Measurements from ENCODE around the gene BRD9.
"Not testable (repeated sequence)": the region's sequence is repeated elsewhere in the genome, so short reads cannot be mapped to it uniquely, and the experiment has no call there.

Gene BRD9

DNA sequence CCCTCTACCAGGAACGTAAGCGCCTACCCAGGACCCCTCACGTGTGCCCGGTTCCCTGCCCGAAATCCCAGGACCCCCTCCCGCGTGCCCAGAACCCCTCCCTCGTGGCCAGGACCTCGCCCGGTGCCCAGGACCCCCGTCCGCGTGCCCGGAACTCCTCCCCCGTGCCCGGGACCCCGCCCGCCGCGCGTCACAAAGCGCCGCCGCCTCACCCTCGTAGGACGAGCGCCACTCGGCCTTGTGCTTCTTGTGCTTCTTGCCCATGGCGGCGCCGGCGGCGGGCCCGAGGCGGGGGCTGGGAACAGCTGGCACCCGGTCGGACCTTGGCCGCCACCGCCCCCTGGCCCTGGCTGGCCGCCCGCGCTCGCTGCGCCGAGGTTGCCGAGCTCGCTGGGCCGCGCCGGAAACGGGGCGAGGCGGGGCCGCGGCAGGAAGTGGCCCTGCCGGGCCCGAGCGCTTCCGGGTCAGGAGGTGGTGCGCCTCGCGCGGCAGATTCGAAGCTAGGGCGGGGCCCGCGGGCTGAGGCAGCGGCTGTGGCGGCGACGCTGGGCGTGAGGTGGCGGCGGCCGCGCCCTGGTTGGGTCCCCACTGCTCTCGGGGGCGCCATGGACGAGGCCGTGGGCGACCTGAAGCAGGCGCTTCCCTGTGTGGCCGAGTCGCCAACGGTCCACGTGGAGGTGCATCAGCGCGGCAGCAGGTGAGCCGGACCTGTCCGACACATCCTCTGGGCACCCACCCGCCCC is at the start of gene BRD9, which contains the start of gene TRIP13:
Gene BRD9, minus strand, starts transcription at position 408 of the 743 bp plus-strand sequence. Its CDS starts 144 bp downstream, at position 264.
Gene TRIP13, plus strand, starts transcription at position 491 of the 743 bp plus-strand sequence. Its CDS starts 115 bp downstream, at position 606.
- DNase-seq, result peak; percentile 65

DNA sequence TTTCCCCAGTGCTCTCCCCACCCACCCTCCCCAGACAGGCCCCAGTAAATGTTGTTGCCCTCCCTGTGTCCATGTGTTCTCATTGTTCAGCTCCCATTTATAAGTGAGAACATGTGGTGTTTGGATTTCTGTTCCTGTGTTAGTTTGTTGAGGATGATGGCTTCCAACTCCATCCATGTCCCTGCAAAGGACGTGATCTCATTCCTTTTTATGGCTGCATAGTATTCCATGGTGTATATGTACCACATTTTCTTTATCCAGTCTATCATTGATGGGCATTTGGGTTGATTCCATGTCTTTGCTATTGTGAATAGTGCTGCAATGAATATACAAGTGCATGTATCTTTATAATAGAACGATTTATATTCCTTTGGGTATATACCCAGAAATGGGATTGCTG is 48.1 kb upstream of the BRD9 start:
- DNase-seq, result not testable (repeated sequence)

- DNase-seq, result no peak
These were observed 46.8 kb upstream of the BRD9 start for GRCh38 chr5:939368-939767.

DNA sequence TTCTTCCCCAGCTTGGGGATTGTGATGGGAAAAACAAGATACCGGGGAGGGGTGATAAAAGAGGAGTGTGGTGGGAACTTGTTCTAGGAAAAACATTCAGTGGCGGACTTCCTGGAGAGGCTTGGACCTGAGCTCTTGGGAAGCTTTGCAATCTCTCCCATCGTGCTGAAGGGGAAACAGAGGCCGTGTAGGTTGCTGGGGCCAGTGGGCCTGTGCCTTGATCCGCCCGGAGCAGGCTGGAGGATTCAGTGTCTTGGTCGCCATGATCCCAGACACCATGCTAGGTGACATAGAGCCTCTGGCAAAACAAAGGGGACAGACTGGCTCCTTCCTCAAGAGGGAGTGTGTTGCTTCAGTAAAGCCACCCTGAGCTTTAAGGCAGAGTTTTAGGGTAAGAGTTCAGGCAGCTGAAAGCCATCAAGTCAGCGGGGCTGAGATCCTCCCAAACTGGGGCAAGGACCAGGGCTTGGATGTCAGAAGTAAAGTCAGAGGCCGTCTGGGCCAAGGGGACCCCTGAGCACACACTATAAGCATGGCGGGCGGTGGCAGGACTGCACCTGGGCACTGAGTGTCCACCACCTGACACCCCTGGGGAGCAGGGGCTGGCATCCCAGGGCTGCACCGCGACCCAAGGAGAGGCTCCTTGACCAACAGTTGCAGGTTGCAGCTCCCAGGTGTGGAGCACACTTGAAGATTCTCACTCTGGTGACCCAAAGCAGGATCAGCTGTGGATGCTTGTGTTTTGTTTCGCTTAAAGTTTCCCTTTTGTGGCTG is 44.7 kb upstream of the BRD9 start:
- DNase-seq, result no peak

GRCh38 chr5:936149-937144 is 43.8 kb upstream of the BRD9 start:
- no peak for DNase-seq

DNA sequence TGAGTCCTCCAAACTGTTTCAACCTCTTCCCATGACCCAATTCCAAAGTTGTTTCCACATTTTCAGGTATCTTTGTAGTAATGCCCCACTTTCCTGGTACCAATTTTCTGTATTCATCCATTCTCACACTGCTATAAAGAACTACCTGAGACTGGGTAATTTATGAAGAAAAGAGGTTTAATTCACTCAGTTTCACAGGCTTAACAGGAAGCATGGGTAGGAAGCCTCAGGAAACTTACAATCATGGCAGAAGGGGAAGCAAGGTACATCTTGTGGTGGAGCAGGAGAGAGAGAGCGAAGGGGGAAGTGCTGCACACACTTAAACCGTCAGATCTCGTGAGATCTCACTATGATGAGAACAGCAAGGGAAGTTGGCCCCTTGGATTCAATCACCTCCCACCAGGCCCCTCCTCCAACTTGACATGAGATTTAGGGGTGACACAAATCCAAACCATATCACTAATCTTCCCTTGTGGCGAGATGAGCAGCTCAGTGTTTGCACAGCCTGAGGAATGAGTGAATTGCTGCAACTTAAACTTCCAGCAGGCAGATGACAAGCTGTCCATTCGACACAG is 43.0 kb upstream of the BRD9 start:
- DNase-seq, result no peak

GRCh38 chr5:934381-934967 is 41.9 kb upstream of the BRD9 start:
- not testable (repeated sequence) for DNase-seq

DNA sequence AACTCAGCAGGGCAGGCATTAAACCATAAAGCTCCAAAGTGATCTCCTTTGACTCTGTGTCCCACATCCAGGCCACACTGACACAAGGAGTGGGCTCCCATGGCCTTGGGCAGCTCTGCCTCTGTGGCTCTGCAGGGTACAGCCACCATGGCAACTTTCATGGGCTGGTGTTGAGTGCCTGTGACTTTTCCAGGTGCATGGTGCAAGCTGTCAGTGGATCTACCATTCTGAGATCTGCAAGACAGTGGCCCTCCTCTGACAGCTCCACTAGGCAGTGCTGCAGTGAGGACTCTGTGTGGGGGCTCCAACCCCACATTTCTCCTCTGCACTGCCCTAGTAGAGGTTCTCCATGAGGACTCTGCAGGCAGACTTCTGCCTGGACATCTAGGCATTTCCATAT is 41.4 kb upstream of the BRD9 start:
- not testable (repeated sequence) for DNase-seq

GRCh38 chr5:933251-933861 is 40.8 kb upstream of the BRD9 start:
- no peak for DNase-seq

DNA sequence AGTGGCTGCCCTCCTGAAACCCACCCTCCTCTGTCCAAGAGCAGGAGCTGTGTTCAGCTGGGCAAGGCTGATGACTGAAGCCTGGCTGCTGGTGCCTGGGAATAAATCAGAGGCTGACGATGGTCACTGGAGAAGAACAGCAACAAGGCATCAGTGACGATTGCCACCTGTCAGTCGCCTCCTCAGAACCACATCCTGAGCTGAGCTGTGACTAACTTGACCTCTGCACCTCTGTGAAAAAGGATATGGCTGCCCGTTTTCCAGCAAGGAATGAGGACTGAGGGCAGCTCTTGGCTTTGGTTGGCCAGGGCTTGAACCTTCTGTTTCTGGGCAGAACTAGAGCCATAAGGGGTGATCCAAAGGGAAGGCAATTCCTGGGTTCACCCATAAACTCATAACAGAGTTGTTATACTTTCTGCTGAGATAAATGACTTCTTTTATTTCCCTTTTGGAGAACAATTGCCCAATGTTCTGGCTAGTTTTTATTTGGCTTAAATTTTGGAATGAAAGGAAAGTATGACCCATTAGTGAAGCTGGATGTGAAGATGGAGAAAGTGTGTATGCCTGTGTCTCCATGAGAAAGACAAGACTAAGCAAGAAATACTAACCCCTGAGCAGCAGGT is 40.1 kb upstream of the BRD9 start:
- DNase-seq, result no peak

- no peak for DNase-seq
These were observed 39.6 kb upstream of the BRD9 start for GRCh38 chr5:932151-932627.

DNA sequence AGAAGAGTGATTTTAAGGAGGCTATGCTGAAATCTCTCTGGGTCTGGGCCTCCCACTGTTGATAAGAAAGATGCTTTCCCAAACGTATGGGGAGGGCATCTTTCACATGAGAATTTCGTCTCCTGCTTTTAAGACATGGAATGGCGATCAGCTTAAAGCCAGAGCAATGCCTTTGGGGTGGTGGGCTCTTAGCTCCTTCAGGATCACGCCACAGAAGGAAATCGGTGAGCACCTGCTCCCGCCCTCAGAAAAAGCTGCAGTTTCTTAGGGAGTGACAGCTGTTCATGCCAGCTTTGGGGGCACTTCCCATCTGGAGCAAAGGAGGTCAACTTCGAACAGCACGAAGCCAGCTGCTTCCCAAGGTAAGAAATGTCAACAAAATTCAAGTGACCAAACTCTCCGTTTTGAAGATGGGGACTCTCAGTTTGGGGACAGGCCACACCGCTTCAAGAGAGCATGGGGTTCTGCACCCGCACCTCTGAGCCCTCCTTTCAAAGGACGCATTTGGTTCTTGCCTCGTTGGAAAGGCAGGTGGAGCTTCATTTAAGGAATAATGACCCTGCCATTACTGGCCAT is 39.1 kb upstream of the BRD9 start:
- DNase-seq, result no peak

DNA sequence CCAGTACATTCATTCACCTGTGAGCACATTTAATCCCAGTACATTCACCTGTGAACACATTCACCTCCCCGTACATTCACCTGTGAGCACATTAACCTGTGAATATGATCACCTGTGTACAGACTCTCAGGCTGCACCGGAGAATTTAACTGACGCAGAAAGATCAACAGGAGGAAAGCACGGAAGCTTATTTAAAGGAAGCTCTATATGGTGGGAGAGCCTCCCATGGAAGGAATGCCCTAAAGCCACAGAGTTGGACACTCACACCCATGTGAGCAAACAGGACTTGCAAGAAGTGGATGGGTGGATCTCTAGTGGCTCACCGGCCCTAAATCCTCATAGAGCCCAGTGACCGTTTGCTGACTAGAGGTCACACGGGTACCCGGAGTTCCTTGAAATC is 38.3 kb upstream of the BRD9 start:
- no peak for DNase-seq

- DNase-seq, result no peak
These were observed 37.0 kb upstream of the BRD9 start for GRCh38 chr5:929596-929995.

- not testable (repeated sequence) for DNase-seq
These were observed 36.6 kb upstream of the BRD9 start for GRCh38 chr5:929182-929581.

- DNase-seq, result no peak
These were observed 34.8 kb upstream of the BRD9 start for GRCh38 chr5:927172-928015.

GRCh38 chr5:926417-927171 is 34.0 kb upstream of the BRD9 start:
- no peak for DNase-seq

DNA sequence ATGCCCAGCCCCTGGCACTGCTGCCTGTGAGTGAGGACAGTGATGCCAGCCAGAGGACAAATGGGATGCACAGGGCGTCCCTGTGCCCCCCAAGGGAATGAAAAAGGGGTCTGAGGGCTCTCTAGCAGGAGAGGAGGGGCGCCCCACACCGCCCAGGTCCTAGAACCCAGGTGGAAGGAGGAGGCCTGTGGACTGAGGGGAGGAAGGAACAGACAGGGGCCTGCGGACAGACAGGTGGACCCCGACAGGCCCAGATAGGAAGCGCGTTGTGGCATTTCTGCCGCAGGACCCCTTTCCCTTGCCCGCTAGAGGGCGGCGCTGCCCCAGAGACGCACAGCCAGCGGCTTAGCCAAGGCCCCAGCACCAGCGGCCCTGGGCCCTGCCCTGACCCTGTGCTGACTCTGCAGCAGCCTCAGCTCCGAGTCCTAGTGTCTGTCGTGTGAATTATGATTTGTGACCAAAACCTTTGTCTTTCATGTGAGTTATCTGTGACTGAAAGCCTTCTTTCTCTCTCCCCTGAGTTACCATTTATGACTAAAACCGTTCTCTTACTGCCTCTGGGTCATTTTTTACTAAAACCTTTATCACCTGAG is 30.8 kb upstream of the BRD9 start:
- peak; percentile 3 for DNase-seq
